ENCODE data around the gene CASP4. TPM values are rescaled to one million over a fixed set of nuclear protein-coding genes. Genes with fewer than 3 reads are reported as not detected.

The CASP4 gene
- total RNA-seq, 2 donors from 2014 or later, result not detected

DNA sequence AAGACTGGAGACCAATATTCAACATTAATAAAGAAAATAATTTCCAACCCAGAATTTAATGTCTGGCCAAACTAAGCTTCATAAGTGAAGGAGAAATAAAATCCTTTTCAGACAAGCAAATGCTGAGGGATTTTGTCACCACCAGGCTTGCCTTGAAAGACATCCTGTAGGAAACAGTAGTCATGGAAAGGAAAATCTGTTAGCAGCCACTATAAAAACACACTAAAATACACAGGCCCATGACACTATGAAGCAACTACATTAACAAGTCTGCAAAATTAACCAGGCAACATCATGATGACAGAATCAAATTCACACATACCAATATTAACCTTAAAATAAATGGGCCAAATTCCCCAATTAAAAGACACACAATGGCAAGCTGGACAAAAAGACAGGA lies 2.4 kb upstream of the CASP4 start:
- no peaks in the 10 kb centered on the region for H3K27me3 Mint-ChIP-seq (ENCODE audit: insufficient read depth)
- peaks cover 5% of the 10 kb centered on the region for H3K4me1 Mint-ChIP-seq
- Histone ChIP-seq H3K4me1 (ENCODE audit: control insufficient read depth, insufficient read depth, low read length) (no peaks in the 10 kb centered on the region), H3K36me3 (ENCODE audit: control insufficient read depth, insufficient read depth, low read length) (no peaks in the 10 kb centered on the region), H3K27me3 (ENCODE audit: control insufficient read depth, insufficient read depth, low read length, poor library complexity, severe bottlenecking) (no peaks in the 10 kb centered on the region), H3K9ac (ENCODE audit: extremely low read depth, low read length, poor library complexity, severe bottlenecking) (no peak overlapping the region), H3K27ac (ENCODE audit: low read depth, low read length) (no peak overlapping the region), H3K9me3 (ENCODE audit: control insufficient read depth, low read length) (peaks cover 54% of the 10 kb centered on the region), H3K4me3 (ENCODE audit: low read length) (no peak overlapping the region)
- peaks cover 51% of the 10 kb centered on the region for H3K9me3 Mint-ChIP-seq
- H3K4me3 Mint-ChIP-seq, result no peak overlapping the region
- H3K36me3 Mint-ChIP-seq (ENCODE audit: low read depth), result peaks cover 7% of the 10 kb centered on the region
- TF ChIP-seq, protein P1, sequence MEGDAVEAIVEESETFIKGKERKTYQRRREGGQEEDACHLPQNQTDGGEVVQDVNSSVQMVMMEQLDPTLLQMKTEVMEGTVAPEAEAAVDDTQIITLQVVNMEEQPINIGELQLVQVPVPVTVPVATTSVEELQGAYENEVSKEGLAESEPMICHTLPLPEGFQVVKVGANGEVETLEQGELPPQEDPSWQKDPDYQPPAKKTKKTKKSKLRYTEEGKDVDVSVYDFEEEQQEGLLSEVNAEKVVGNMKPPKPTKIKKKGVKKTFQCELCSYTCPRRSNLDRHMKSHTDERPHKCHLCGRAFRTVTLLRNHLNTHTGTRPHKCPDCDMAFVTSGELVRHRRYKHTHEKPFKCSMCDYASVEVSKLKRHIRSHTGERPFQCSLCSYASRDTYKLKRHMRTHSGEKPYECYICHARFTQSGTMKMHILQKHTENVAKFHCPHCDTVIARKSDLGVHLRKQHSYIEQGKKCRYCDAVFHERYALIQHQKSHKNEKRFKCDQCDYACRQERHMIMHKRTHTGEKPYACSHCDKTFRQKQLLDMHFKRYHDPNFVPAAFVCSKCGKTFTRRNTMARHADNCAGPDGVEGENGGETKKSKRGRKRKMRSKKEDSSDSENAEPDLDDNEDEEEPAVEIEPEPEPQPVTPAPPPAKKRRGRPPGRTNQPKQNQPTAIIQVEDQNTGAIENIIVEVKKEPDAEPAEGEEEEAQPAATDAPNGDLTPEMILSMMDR (conservative IDR thresholded peaks at IDR 0.05), result no peak
- no peak for DNase-seq
- no peak overlapping the region for H3K27ac Mint-ChIP-seq

DNA sequence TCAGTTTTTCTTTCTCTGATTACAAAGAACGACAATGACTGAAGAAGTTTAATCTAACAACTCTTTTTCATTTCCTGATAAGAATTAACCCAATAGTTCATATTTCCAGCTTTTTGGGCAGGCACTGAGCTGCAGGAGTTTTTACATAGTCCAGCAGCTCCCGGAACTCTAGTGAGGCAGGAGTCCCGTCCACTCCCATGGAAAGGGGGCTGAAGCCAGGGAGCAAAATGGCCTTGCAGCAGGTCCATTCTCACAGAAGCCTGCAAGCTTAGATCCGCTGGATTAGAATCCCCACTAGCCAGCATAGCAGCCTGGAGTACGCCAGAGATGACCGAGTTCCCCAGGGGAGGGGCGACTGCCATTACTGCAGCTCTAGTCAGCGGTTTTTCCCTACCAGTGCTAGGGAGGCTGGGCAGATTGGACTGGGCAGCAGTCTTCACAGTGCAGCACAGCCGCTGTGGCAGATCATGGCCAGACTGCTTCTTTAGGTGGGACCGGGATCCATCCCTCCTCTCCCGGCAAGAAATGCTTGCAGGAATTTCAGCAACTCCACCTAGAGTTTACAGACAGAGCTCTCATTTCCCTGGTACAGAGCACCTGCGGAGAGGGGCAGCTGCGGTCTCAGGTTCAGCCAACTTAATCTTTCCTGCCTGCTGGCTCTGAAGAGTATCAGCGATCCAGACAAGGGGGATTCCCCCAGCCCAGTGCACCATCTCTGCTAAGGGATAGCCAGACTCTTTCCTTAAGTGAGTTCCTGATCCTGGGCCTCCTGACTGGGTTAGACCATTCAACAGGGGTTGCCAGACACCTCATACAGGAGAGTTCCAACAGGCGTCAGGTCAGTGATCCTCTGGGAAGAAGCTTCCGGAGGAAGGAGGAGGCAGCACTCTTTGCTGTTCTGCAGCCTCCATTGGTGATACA lies 742 bp upstream of the CASP4 start:
- no peaks in the 10 kb centered on the region for H3K4me1 ChIP-seq (ENCODE audit: control insufficient read depth, insufficient read depth, low read length)
- Mint-ChIP-seq H3K4me3 (no peak overlapping the region), H3K27me3 (ENCODE audit: insufficient read depth) (no peaks in the 10 kb centered on the region), H3K36me3 (ENCODE audit: low read depth) (peaks cover 5% of the 10 kb centered on the region), H3K4me1 (peaks cover 5% of the 10 kb centered on the region), H3K27ac (no peak overlapping the region), H3K9me3 (peaks cover 41% of the 10 kb centered on the region)
- H3K4me3 ChIP-seq (ENCODE audit: low read length), result no peak overlapping the region
- H3K27me3 ChIP-seq (ENCODE audit: control insufficient read depth, insufficient read depth, low read length, poor library complexity, severe bottlenecking), result no peaks in the 10 kb centered on the region
- no peak overlapping the region for H3K27ac ChIP-seq (ENCODE audit: low read depth, low read length)
- TF ChIP-seq, protein P1 (conservative IDR thresholded peaks at IDR 0.05), result peak; percentile 16
- DNase-seq, result peak; percentile 76
- no peaks in the 10 kb centered on the region for H3K36me3 ChIP-seq (ENCODE audit: control insufficient read depth, insufficient read depth, low read length)
- no peak overlapping the region for H3K9ac ChIP-seq (ENCODE audit: extremely low read depth, low read length, poor library complexity, severe bottlenecking)
- peaks cover 44% of the 10 kb centered on the region for H3K9me3 ChIP-seq (ENCODE audit: control insufficient read depth, low read length)
- WGBS, 2 experiments (ENCODE audit: insufficient coverage in 1 of 2, insufficient read length in 1 of 2), result 87 to 90% methylated on average over 10 to 16 of the region's 16 CpGs

DNA sequence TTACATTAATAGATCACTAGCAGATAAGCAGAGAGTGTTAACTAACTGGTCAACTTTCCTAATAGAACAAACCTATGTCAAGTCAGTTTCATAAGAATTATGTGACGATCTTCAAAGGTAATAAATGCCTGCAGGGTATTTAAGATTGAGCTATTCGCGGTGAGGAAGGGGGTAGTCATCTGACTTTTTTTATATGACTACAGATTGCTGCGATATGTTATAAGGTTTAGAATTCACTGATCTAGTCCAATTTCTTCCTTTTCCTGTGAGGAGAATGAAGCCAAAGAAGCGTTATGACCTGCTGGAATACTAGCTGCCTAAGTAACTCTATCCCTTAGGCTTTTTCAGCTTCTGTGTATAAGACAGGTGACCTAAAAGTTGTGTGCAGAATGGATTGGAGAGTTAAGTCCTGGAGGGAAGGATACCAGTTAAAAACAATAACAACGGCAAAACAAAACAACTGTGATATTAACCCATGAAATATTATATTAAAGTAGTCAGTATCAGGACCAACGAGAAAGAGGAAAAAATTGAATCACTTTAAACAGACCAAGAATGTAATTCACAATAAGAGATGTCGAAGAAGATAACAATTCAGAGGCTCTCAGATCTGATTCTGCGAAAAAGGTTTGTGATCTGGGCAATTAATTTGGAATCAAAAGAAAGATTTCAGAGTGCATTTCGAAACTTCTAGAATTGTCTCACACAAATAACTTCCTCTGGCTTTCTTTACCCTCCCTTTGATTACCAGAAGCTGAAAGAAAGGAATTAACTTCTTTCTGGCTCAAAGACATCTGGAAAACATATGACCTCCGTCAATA lies 630 bp downstream of the CASP4 start:
- Histone ChIP-seq H3K27me3 (ENCODE audit: control insufficient read depth, insufficient read depth, low read length, poor library complexity, severe bottlenecking) (no peaks in the 10 kb centered on the region), H3K4me1 (ENCODE audit: control insufficient read depth, insufficient read depth, low read length) (no peaks in the 10 kb centered on the region), H3K9ac (ENCODE audit: extremely low read depth, low read length, poor library complexity, severe bottlenecking) (no peak overlapping the region), H3K27ac (ENCODE audit: low read depth, low read length) (no peak overlapping the region), H3K9me3 (ENCODE audit: control insufficient read depth, low read length) (peaks cover 39% of the 10 kb centered on the region), H3K4me3 (ENCODE audit: low read length) (no peak overlapping the region), H3K36me3 (ENCODE audit: control insufficient read depth, insufficient read depth, low read length) (no peaks in the 10 kb centered on the region)
- Mint-ChIP-seq H3K4me3 (no peak overlapping the region), H3K27me3 (ENCODE audit: insufficient read depth) (no peaks in the 10 kb centered on the region), H3K27ac (no peak overlapping the region), H3K9me3 (peaks cover 35% of the 10 kb centered on the region), H3K36me3 (ENCODE audit: low read depth) (peaks cover 2% of the 10 kb centered on the region), H3K4me1 (peaks cover 5% of the 10 kb centered on the region)
- DNase-seq, result no peak
- TF ChIP-seq, protein P1 (conservative IDR thresholded peaks at IDR 0.05), result no peak
- WGBS, 2 experiments (ENCODE audit: insufficient coverage in 1 of 2, insufficient read length in 1 of 2), result 90 to 99% methylated on average over 9 to 10 of the region's 11 CpGs

Data from endodermal cell (in vitro differentiated cells).